Measurements from ENCODE around the gene COL15A1.

DNA sequence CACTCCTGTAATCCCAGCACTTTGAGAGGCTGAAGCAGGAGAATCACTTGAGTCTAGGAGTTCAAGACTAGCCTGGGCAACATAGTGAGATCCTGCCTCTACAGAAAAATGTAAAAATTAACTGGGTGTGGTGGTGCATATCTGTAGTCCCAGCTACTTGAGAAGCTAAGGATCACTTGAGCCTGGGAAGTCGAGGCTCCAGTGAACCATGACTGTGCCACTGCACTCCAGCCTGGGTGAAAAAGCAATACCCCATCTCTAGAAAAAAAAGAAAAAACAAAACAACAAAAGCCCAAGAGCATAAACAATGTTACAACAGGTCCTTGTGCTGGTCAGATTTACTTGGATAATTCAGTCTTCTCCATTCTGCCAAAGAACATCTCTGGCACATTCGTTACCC, 116.9 kb downstream of the COL15A1 start:
- TF ChIP-seq, protein P1, sequence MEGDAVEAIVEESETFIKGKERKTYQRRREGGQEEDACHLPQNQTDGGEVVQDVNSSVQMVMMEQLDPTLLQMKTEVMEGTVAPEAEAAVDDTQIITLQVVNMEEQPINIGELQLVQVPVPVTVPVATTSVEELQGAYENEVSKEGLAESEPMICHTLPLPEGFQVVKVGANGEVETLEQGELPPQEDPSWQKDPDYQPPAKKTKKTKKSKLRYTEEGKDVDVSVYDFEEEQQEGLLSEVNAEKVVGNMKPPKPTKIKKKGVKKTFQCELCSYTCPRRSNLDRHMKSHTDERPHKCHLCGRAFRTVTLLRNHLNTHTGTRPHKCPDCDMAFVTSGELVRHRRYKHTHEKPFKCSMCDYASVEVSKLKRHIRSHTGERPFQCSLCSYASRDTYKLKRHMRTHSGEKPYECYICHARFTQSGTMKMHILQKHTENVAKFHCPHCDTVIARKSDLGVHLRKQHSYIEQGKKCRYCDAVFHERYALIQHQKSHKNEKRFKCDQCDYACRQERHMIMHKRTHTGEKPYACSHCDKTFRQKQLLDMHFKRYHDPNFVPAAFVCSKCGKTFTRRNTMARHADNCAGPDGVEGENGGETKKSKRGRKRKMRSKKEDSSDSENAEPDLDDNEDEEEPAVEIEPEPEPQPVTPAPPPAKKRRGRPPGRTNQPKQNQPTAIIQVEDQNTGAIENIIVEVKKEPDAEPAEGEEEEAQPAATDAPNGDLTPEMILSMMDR (IDR thresholded peaks at IDR 0.05) = no peak
- TF ChIP-seq, protein P2, sequence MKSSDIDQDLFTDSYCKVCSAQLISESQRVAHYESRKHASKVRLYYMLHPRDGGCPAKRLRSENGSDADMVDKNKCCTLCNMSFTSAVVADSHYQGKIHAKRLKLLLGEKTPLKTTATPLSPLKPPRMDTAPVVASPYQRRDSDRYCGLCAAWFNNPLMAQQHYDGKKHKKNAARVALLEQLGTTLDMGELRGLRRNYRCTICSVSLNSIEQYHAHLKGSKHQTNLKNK (CRISPR knock-in tag; IDR thresholded peaks at IDR 0.05) = no peak
- TF ChIP-seq, protein P3, sequence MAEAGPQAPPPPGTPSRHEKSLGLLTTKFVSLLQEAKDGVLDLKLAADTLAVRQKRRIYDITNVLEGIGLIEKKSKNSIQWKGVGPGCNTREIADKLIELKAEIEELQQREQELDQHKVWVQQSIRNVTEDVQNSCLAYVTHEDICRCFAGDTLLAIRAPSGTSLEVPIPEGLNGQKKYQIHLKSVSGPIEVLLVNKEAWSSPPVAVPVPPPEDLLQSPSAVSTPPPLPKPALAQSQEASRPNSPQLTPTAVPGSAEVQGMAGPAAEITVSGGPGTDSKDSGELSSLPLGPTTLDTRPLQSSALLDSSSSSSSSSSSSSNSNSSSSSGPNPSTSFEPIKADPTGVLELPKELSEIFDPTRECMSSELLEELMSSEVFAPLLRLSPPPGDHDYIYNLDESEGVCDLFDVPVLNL (CRISPR knock-in tag; IDR thresholded peaks at IDR 0.05; ENCODE audit: borderline replicate concordance, low read depth) = no peak
- TF ChIP-seq, protein P4, sequence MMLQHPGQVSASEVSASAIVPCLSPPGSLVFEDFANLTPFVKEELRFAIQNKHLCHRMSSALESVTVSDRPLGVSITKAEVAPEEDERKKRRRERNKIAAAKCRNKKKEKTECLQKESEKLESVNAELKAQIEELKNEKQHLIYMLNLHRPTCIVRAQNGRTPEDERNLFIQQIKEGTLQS (CRISPR knock-in tag; conservative IDR thresholded peaks at IDR 0.05) = no peak
- TF ChIP-seq ZNF396 (CRISPR knock-in tag; IDR thresholded peaks at IDR 0.05; ENCODE audit: borderline replicate concordance) (no peak), ELF4 (CRISPR knock-in tag; IDR thresholded peaks at IDR 0.05; ENCODE audit: low read depth) (no peak), ZNF423 (CRISPR knock-in tag; IDR thresholded peaks at IDR 0.05) (no peak), ZNF416 (CRISPR knock-in tag; IDR thresholded peaks at IDR 0.05) (no peak), JUN (CRISPR knock-in tag; IDR thresholded peaks at IDR 0.05) (no peak), ZNF121 (CRISPR knock-in tag; IDR thresholded peaks at IDR 0.05) (no peak)
- TF ChIP-seq, protein P5, sequence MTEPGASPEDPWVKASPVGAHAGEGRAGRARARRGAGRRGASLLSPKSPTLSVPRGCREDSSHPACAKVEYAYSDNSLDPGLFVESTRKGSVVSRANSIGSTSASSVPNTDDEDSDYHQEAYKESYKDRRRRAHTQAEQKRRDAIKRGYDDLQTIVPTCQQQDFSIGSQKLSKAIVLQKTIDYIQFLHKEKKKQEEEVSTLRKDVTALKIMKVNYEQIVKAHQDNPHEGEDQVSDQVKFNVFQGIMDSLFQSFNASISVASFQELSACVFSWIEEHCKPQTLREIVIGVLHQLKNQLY (CRISPR knock-in tag; IDR thresholded peaks at IDR 0.05) = no peak
- TF ChIP-seq, protein P6, sequence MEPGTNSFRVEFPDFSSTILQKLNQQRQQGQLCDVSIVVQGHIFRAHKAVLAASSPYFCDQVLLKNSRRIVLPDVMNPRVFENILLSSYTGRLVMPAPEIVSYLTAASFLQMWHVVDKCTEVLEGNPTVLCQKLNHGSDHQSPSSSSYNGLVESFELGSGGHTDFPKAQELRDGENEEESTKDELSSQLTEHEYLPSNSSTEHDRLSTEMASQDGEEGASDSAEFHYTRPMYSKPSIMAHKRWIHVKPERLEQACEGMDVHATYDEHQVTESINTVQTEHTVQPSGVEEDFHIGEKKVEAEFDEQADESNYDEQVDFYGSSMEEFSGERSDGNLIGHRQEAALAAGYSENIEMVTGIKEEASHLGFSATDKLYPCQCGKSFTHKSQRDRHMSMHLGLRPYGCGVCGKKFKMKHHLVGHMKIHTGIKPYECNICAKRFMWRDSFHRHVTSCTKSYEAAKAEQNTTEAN (CRISPR knock-in tag; IDR thresholded peaks at IDR 0.05) = no peak
- TF ChIP-seq, protein P7, sequence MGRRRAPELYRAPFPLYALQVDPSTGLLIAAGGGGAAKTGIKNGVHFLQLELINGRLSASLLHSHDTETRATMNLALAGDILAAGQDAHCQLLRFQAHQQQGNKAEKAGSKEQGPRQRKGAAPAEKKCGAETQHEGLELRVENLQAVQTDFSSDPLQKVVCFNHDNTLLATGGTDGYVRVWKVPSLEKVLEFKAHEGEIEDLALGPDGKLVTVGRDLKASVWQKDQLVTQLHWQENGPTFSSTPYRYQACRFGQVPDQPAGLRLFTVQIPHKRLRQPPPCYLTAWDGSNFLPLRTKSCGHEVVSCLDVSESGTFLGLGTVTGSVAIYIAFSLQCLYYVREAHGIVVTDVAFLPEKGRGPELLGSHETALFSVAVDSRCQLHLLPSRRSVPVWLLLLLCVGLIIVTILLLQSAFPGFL (CRISPR knock-in tag; IDR thresholded peaks at IDR 0.05; ENCODE audit: borderline replicate concordance) = no peak

Data from WTC11 (cell line).